Caki2 (cell line): ENCODE results near the gene IRF4. TPM values are rescaled to one million over a fixed set of nuclear protein-coding genes. Genes with fewer than 3 reads are reported as not detected.

Experiments used
- DNase-seq: peaks from one replicate; pipeline ENCODE4 v3.0.0-alpha.2; 2015; ENCODE audit warnings: low read depth
- in situ Hi-C: cut with HindIII; loops from 2 replicates; pipeline ENCODE4 v1.10.0; 2016; ENCODE audit warnings: low sequenced_read_pairs, low pct_unique_long_range_greater_than_20kb, mixed read lengths
- total RNA-seq: library from RNA; depleted of rRNA; stranded (reverse); fragments of >200 nt; shearing (Covaris generic); gene quantifications from 2 replicates; pipeline ENCODE4 v1.2.3, GENCODE V29; 2014; ENCODE audit warnings: low replicate concordance

Gene IRF4
- total RNA-seq, 1 experiment from 2014 or later = not detected

DNA sequence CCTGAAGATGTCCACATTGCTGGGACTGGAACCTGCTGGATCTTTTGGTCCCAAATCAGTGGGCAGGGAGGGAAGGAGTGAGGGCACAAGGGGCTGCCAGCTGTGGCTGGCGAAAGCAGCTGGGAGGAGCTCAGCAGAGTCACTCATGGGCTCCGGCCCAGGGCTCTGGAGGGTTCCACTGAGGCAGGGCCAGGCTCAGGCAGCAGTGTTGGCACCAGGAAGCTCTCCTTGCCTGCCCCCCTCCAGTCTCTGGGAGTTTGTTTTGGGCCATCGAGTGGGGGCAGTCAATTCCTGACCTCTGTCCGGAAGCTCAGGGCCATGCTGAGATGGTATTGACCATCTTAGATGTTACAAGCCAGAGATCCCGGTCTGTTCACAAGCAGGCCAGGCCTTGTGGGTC, 39.1 kb upstream of the IRF4 start:
- in situ Hi-C loops = no loop called here

DNA sequence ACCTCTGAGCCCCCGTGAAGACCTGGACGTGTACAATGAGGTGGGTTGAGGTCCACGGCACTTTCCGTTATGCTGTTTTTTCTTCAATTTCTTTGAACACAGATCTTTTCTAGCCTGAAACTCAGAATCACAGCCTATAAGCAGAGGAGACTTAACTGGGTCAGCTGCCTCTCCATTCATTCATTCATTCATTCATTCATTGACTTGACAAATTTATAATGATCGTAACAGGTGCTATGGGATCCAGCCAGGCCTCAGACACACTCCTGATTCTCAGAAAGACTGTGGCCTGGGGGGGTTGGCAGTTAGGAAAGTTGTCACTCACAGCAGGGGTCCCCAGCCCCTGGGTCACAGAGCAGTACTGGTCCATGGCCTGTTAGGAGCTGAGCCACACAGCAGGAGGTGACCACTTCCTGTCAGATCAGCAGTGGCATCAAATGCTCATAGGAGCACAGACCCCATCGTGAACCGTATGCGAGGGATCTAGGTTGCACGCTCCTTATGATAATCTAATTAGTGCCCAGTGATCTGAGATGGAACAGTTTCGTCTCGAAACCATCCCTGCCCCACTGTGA, 38.6 kb upstream of the IRF4 start:
- DNase-seq = no peak
- in situ Hi-C loops = no loop called here

More for the DNA sequence above, 39.1 kb upstream of the IRF4 start:
- DNase-seq = no peak

DNA sequence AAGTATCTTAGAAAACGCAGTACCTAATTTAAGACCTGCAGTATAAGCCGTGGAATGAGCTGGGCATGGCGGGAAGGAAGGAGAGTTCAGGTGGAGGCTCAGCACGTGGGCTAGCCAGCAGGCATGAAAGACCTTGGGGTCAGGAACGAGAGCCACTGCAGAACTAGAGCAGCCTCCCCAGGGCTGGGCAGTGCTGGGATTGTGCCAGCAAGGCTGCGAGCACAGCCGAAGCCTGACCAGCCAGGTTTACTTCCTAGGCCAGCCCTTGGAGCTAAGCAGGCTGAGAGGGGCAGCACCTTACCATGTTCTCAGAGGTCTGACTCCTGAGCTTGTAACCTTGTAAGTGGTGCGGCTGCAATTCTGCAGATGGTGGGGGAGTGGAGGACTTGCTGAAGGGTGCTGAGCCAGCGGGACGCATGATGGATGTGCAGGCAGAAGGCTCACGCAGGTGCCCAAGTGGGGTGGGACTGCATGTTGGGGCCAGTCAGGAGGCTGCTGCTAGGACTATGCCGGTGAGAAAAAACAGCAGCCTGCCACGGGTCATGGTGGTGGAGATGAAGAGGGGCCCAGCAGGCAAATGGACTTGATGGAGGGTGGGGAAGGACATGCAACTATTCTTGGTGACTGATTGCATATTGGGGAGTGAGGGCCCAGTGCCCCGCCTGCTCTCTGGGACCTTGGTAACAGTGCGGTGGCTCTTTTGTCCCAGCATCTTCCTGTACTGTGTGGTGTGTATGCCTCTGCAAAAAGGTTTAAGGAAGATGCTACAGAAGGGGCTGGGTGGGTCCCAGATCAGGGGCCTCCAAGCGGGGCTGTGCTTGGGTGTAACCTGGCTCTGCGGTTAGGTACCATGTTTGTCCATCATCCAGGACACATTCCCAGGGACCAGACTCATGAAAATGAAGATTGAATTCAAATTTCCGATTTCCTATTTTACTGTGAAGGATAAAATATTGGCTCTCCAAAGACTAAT, 37.6 kb upstream of the IRF4 start:
- in situ Hi-C loops = no loop called here
- no peak for DNase-seq

GRCh38 chr6:354631-355280, 36.8 kb upstream of the IRF4 start:
- DNase-seq = no peak
- in situ Hi-C loops = no loop called here

GRCh38 chr6:355373-356208, 36.0 kb upstream of the IRF4 start:
- DNase-seq = no peak
- in situ Hi-C loops = no loop called here

DNA sequence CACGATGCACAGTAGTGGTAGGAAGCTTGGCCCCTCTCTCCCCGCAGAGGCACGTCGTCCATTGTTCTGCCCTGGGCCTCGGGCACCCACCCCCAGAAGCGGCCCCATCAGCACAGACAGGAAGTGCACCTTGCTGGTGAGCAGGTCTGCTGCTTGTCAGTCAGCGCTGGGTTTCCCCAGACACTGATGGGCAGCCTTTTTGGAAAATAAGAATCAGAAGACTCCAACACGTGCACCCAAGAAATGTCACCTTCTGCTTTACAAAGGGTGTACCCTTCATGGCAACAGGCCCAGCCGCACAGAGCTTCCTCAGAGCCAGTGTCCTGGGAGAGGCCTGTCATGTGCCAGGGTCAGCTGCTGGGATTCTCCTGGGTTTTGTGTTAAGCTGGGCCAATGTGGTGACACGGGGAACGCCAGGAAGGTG, 34.7 kb upstream of the IRF4 start:
- in situ Hi-C loops = no loop called here

GRCh38 chr6:357261-357790, 34.2 kb upstream of the IRF4 start:
- no peak for DNase-seq
- in situ Hi-C loops = no loop called here

More for the DNA sequence above, 34.7 kb upstream of the IRF4 start:
- no peak for DNase-seq

- in situ Hi-C loops = no loop called here
- DNase-seq = no peak
Measured at GRCh38 chr6:357791-358341, 33.7 kb upstream of the IRF4 start.

DNA sequence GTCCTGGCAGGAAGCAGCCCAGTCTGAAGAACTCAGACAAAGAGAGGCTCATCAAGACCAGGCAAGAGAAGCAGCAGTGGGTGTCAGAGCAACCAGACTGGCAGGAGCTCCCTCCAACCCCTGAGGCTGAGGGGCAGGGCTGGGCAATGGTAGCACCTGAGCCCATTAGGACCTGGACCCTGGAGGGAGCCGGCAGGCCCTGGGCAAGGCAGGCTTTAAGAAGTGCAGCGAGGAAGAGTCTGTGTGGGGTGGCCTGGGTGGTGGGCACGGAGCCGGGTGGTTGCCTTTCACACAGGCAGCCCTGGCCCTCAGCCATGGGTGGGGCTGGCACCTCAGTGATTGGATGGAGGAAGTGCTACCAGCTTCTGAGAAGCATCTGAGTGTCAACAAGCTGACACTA, 33.1 kb upstream of the IRF4 start:
- no peak for DNase-seq
- in situ Hi-C loops = no loop called here

GRCh38 chr6:358847-359246, 32.7 kb upstream of the IRF4 start:
- DNase-seq = no peak
- in situ Hi-C loops = no loop called here

GRCh38 chr6:359261-360035, 32.1 kb upstream of the IRF4 start:
- no peak for DNase-seq
- in situ Hi-C loops = no loop called here

DNA sequence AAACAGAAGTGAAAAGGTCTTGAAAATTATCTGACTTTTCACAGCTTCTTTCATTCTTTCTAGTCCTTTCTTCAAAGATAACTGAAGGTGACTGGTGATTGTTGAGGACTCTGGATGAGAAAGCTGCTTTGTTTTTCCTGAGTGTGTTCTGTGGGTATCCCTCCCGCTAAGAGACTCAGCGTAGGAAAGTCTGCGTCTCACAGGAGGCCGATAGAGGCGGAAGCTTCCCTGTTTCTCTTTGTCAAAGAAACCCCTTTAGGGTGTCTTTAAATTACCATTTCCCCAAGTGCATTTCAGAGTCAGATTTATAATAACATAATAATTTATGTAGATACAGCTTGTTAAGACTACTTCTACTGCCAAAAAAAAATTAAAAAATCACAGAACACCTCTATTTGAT, 31.2 kb upstream of the IRF4 start:
- in situ Hi-C loops = no loop called here
- DNase-seq = no peak

GRCh38 chr6:360764-361373, 30.7 kb upstream of the IRF4 start:
- in situ Hi-C loops = no loop called here
- DNase-seq = no peak

- in situ Hi-C loops = no loop called here
- DNase-seq = no peak
Measured at GRCh38 chr6:361411-362132, 30.0 kb upstream of the IRF4 start.

DNA sequence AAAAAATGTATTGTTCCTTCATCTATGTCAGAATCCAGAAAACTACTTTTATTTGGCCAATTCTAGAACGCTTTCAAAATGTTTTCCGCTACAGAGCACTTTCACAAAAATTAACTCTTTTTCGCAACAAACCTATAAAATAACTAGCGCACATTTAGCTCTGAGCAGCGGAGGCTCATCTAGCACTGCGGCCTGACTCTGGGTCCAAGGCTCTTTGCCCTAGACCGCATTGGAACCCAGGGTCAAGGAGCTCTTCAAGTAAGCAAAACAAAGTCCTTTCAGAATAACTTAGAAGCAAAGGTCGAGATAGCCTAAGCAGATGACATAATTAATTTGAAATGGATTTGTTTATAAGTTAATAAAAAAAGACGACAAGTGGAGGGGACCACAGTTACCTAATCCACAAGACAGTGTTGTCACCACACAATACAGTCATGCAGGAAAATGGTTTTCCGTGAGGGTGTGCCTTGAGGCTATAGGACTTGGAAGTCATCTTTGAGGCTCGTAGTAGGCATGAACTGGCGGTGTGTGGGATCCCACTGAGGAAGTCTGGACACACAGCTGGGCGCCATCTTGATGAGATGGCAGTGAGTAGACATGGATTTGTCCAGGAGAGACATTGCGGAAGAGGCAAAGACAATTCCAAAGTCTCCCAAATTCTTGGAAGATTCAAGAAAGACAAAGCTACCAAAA, 29.2 kb upstream of the IRF4 start:
- no peak for DNase-seq
- in situ Hi-C loops = no loop called here

DNA sequence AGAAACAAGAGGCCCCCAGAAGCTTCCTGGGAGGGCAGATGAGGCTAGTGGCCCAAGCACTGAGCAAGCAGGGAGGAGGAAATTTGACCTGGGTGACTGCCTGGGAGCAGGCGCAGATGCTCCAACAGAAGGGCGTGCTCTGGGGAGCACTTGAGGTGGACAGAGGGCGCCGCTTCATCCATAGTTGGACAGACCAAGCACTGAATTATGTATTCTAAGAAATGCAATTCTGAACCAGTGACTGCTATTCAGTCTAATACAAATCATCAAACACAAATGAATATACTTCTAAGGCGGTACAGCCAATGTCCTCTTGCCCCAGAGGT, 28.7 kb upstream of the IRF4 start:
- in situ Hi-C loops = no loop called here
- DNase-seq = no peak
